Activated T-cell treated with anti-CD3 and anti-CD28 coated beads, Interleukin-2, amount 50 U/mL, for 72 hours (primary cell): Measurements from ENCODE around the gene CADPS. TPM values are rescaled to one million over a fixed set of nuclear protein-coding genes. Genes with fewer than 3 reads are reported as not detected.
"Not testable (repeated sequence)": the region's sequence is repeated elsewhere in the genome, so short reads cannot be mapped to it uniquely, and the experiment has no call there.

Source experiments
- ATAC-seq, 2 donors: fragments of 150-1000 bp; cut with Tn5 transposase; replicated peaks in 1 of 2; 2 replicates each; pipeline ENCODE4 v1.10.0; 2021; ENCODE audit warnings: moderate library complexity in 2 of 2, mild to moderate bottlenecking in 1 of 2
- DNase-seq, 2 donors: peaks; one replicate each; pipeline ENCODE4 v3.0.0; 2021 to 2022; ENCODE audit warnings: mixed read lengths in 1 of 2
- H3K27ac Mint-ChIP-seq: one replicate; pipeline ENCODE4 v1.8.0; 2022; ENCODE audit warnings: mild to moderate bottlenecking, moderate library complexity, mixed read lengths
- H3K27me3 Mint-ChIP-seq: one replicate; pipeline ENCODE4 v1.8.0; 2022; ENCODE audit warnings: low read depth, mixed read lengths
- H3K36me3 Mint-ChIP-seq, 2 donors: one replicate each; pipeline ENCODE4 v1.8.0; 2022; ENCODE audit warnings: mixed read lengths in 2 of 2, mild to moderate bottlenecking in 1 of 2; ENCODE audit not compliant: insufficient read depth in 2 of 2
- H3K4me1 Mint-ChIP-seq: one replicate; pipeline ENCODE4 v1.8.0; 2022; ENCODE audit warnings: low read depth, mixed read lengths
- H3K4me3 Mint-ChIP-seq, 2 donors: one replicate each; pipeline ENCODE4 v1.8.0; 2022; ENCODE audit warnings: mild to moderate bottlenecking in 2 of 2, mixed read lengths in 2 of 2, moderate library complexity in 2 of 2
- H3K9me3 Mint-ChIP-seq, 2 donors: one replicate each; pipeline ENCODE4 v1.8.0; 2022; ENCODE audit warnings: mixed read lengths in 2 of 2
- total RNA-seq, 2 donors: library from RNA; stranded (reverse); gene quantifications; one replicate each; pipeline ENCODE4 v1.2.3, GENCODE V29; 2022

Gene CADPS
- total RNA-seq, 2 donors from 2014 or later, result not detected

- DNase-seq (no peak), ATAC-seq (no peak)
- Mint-ChIP-seq H3K9me3 (no peaks in the 10 kb centered on the region), H3K27ac (no peak overlapping the region), H3K36me3 (no peaks in the 10 kb centered on the region), H3K4me3 (no peak overlapping the region), H3K4me1 (no peaks in the 10 kb centered on the region), H3K27me3 (no peaks in the 10 kb centered on the region)
Measured at GRCh38 chr3:62587579-62588031, 287.6 kb downstream of the CADPS start.

- no peak for ATAC-seq
- H3K27ac Mint-ChIP-seq, result no peak overlapping the region
Measured at GRCh38 chr3:62587169-62587568, 288.0 kb downstream of the CADPS start.

GRCh38 chr3:62586356-62586755 is 288.9 kb downstream of the CADPS start:
- no peaks in the 10 kb centered on the region for H3K4me1 Mint-ChIP-seq
- ATAC-seq (no peak), DNase-seq (no peak)
- H3K4me3 Mint-ChIP-seq, result no peak overlapping the region
- no peaks in the 10 kb centered on the region for H3K27me3 Mint-ChIP-seq
- peaks cover 0 to 1% of the 10 kb centered on the region in 2 donors for H3K9me3 Mint-ChIP-seq
- H3K36me3 Mint-ChIP-seq, result no peaks in the 10 kb centered on the region
- no peak overlapping the region for H3K27ac Mint-ChIP-seq

More at GRCh38 chr3:62587169-62587568, 288.0 kb downstream of the CADPS start:
- Mint-ChIP-seq H3K4me1 (no peaks in the 10 kb centered on the region), H3K9me3 (no peaks in the 10 kb centered on the region), H3K27me3 (no peaks in the 10 kb centered on the region), H3K4me3 (no peak overlapping the region), H3K36me3 (no peaks in the 10 kb centered on the region)
- no peak for DNase-seq

- peaks cover 0 to 1% of the 10 kb centered on the region in 2 donors for H3K9me3 Mint-ChIP-seq
- ATAC-seq, result no peak
- H3K36me3 Mint-ChIP-seq, result no peaks in the 10 kb centered on the region
- no peak overlapping the region for H3K27ac Mint-ChIP-seq
- no peak overlapping the region for H3K4me3 Mint-ChIP-seq
- no peak for DNase-seq
- H3K27me3 Mint-ChIP-seq, result no peaks in the 10 kb centered on the region
- no peaks in the 10 kb centered on the region for H3K4me1 Mint-ChIP-seq
Measured at GRCh38 chr3:62585861-62586260, 289.4 kb downstream of the CADPS start.

- H3K27me3 Mint-ChIP-seq, result no peaks in the 10 kb centered on the region
- ATAC-seq, result no peak
Measured at GRCh38 chr3:62584636-62585035, 290.6 kb downstream of the CADPS start.

GRCh38 chr3:62582495-62583172 is 292.6 kb downstream of the CADPS start:
- ATAC-seq, result no peak
- Mint-ChIP-seq H3K4me1 (no peaks in the 10 kb centered on the region), H3K9me3 (peaks cover 13 to 15% of the 10 kb centered on the region in 2 donors), H3K4me3 (no peak overlapping the region), H3K36me3 (peaks cover 8 to 10% of the 10 kb centered on the region in 2 donors), H3K27me3 (no peaks in the 10 kb centered on the region), H3K27ac (no peak overlapping the region)
- DNase-seq, result no peak

More at GRCh38 chr3:62584636-62585035, 290.6 kb downstream of the CADPS start:
- DNase-seq, result no peak
- Mint-ChIP-seq H3K36me3 (peaks cover 3 to 5% of the 10 kb centered on the region in 2 donors), H3K27ac (no peak overlapping the region), H3K4me1 (no peaks in the 10 kb centered on the region), H3K4me3 (no peak overlapping the region), H3K9me3 (peaks cover 6 to 7% of the 10 kb centered on the region in 2 donors)

- not testable (repeated sequence) for DNase-seq, H3K4me3 Mint-ChIP-seq, ATAC-seq
Measured at GRCh38 chr3:62580485-62580884, 294.7 kb downstream of the CADPS start.

GRCh38 chr3:62577153-62577552 is 298.1 kb downstream of the CADPS start:
- Mint-ChIP-seq H3K4me1 (no peaks in the 10 kb centered on the region), H3K27ac (no peak overlapping the region), H3K27me3 (peaks cover 7% of the 10 kb centered on the region), H3K9me3 (peaks cover 13 to 18% of the 10 kb centered on the region in 2 donors), H3K4me3 (no peak overlapping the region), H3K36me3 (peaks cover 8 to 10% of the 10 kb centered on the region in 2 donors)
- DNase-seq (no peak), ATAC-seq (no peak)

More at GRCh38 chr3:62580485-62580884, 294.7 kb downstream of the CADPS start:
- not testable (repeated sequence) for H3K27me3 Mint-ChIP-seq, H3K36me3 Mint-ChIP-seq, H3K27ac Mint-ChIP-seq, H3K4me1 Mint-ChIP-seq
- H3K9me3 Mint-ChIP-seq, result peaks cover 13 to 16% of the 10 kb centered on the region in 2 donors

- Mint-ChIP-seq H3K27ac (no peak overlapping the region), H3K27me3 (peaks cover 7% of the 10 kb centered on the region), H3K4me3 (no peak overlapping the region), H3K4me1 (no peaks in the 10 kb centered on the region), H3K36me3 (peaks cover under 1 to 4% of the 10 kb centered on the region in 2 donors), H3K9me3 (peaks cover 5 to 8% of the 10 kb centered on the region in 2 donors)
- ATAC-seq (no peak), DNase-seq (no peak)
Measured at GRCh38 chr3:62574266-62574898, 300.8 kb downstream of the CADPS start.

GRCh38 chr3:62571916-62572315 is 303.3 kb downstream of the CADPS start:
- peaks cover 7% of the 10 kb centered on the region for H3K27me3 Mint-ChIP-seq
- ATAC-seq, result no peak
- no peak for DNase-seq

GRCh38 chr3:62570888-62571287 is 304.3 kb downstream of the CADPS start:
- Mint-ChIP-seq H3K9me3 (peaks cover 2 to 3% of the 10 kb centered on the region in 2 donors), H3K36me3 (no peaks in the 10 kb centered on the region), H3K4me1 (no peaks in the 10 kb centered on the region), H3K27ac (no peak overlapping the region), H3K27me3 (peaks cover 7% of the 10 kb centered on the region), H3K4me3 (no peak overlapping the region)
- DNase-seq (no peak), ATAC-seq (no peak)

More at GRCh38 chr3:62571916-62572315, 303.3 kb downstream of the CADPS start:
- H3K4me3 Mint-ChIP-seq, result no peak overlapping the region
- H3K27ac Mint-ChIP-seq, result no peak overlapping the region
- peaks cover 2 to 3% of the 10 kb centered on the region in 2 donors for H3K9me3 Mint-ChIP-seq
- H3K4me1 Mint-ChIP-seq, result no peaks in the 10 kb centered on the region
- H3K36me3 Mint-ChIP-seq, result no peaks in the 10 kb centered on the region

GRCh38 chr3:62569609-62570008 is 305.6 kb downstream of the CADPS start:
- H3K4me1 Mint-ChIP-seq, result no peaks in the 10 kb centered on the region
- H3K27me3 Mint-ChIP-seq, result peaks cover 7% of the 10 kb centered on the region
- DNase-seq (no peak), ATAC-seq (no peak)
- H3K27ac Mint-ChIP-seq, result no peak overlapping the region
- H3K9me3 Mint-ChIP-seq, result peaks cover 2 to 3% of the 10 kb centered on the region in 2 donors
- no peak overlapping the region for H3K4me3 Mint-ChIP-seq
- H3K36me3 Mint-ChIP-seq, result no peaks in the 10 kb centered on the region

- ATAC-seq (no peak), DNase-seq (no peak)
- Mint-ChIP-seq H3K27ac (no peak overlapping the region), H3K9me3 (peaks cover 0 to 3% of the 10 kb centered on the region in 2 donors), H3K4me1 (no peaks in the 10 kb centered on the region), H3K27me3 (no peaks in the 10 kb centered on the region), H3K4me3 (no peak overlapping the region), H3K36me3 (no peaks in the 10 kb centered on the region)
Measured at GRCh38 chr3:62567097-62568021, 307.9 kb downstream of the CADPS start.
